T-helper 1 cell (primary cell): ENCODE results near the gene MAGI2.
"Not testable (repeated sequence)": the region's sequence is repeated elsewhere in the genome, so short reads cannot be mapped to it uniquely, and the experiment has no call there.

Source experiments
- DNase-seq, 5 donors: peaks; one replicate each; pipeline ENCODE4 v3.0.0-alpha.2; 2012 to 2020

The MAGI2 gene

GRCh38 chr7:79137942-79138341, 315.5 kb downstream of the MAGI2 start:
- no peak for DNase-seq

- no peak for DNase-seq
Measured at GRCh38 chr7:79132844-79133451, 320.5 kb downstream of the MAGI2 start.

GRCh38 chr7:79130715-79131114, 322.8 kb downstream of the MAGI2 start:
- no peak for DNase-seq

- DNase-seq: no peak
Measured at GRCh38 chr7:79124331-79124730, 329.1 kb downstream of the MAGI2 start.

- DNase-seq: no peak
Measured at GRCh38 chr7:79118143-79118542, 335.3 kb downstream of the MAGI2 start.

- DNase-seq: no peak
Measured at GRCh38 chr7:79096361-79096805, 357.1 kb downstream of the MAGI2 start.

- DNase-seq: no peak
Measured at GRCh38 chr7:79093421-79093820, 360.0 kb downstream of the MAGI2 start.

- no peak for DNase-seq
Measured at GRCh38 chr7:79091661-79092060, 361.8 kb downstream of the MAGI2 start.

- DNase-seq: no peak
Measured at GRCh38 chr7:79091011-79091410, 362.5 kb downstream of the MAGI2 start.

- DNase-seq: no peak
Measured at GRCh38 chr7:79090543-79090942, 362.9 kb downstream of the MAGI2 start.

- no peak for DNase-seq
Measured at GRCh38 chr7:79084423-79084822, 369.0 kb downstream of the MAGI2 start.

GRCh38 chr7:79079919-79080554, 373.4 kb downstream of the MAGI2 start:
- no peak for DNase-seq

- DNase-seq: no peak
Measured at GRCh38 chr7:79078273-79078672, 375.2 kb downstream of the MAGI2 start.

GRCh38 chr7:79071187-79071586, 382.3 kb downstream of the MAGI2 start:
- not testable (repeated sequence) for DNase-seq

GRCh38 chr7:79064187-79064823, 389.2 kb downstream of the MAGI2 start:
- DNase-seq: no peak

GRCh38 chr7:79063019-79063698, 390.3 kb downstream of the MAGI2 start:
- DNase-seq: no peak

GRCh38 chr7:79060498-79060897, 393.0 kb downstream of the MAGI2 start:
- no peak for DNase-seq

GRCh38 chr7:79055722-79056415, 397.6 kb downstream of the MAGI2 start:
- no peak for DNase-seq

GRCh38 chr7:79051915-79052314, 401.6 kb downstream of the MAGI2 start:
- no peak for DNase-seq

- no peak for DNase-seq
Measured at GRCh38 chr7:79050603-79051002, 402.9 kb downstream of the MAGI2 start.

GRCh38 chr7:79046061-79046460, 407.4 kb downstream of the MAGI2 start:
- no peak for DNase-seq

GRCh38 chr7:79037001-79037400, 416.5 kb downstream of the MAGI2 start:
- no peak for DNase-seq

- DNase-seq: no peak
Measured at GRCh38 chr7:79036356-79036755, 417.1 kb downstream of the MAGI2 start.
